Measurements from ENCODE around the gene ZEB2. TPM values are rescaled to one million over a fixed set of nuclear protein-coding genes. Genes with fewer than 3 reads are reported as not detected.

Gene ZEB2
- total RNA-seq, 3 donors from 2014 or later: 53.7 to 225 (median 83.2) TPM

GRCh38 chr2:144521686-144522085, 1.8 kb upstream of the ZEB2 start:
- DNase-seq (ENCODE audit: low spot score in 2 of 2): no peak
- no peaks in the 10 kb centered on the region for H3K9me3 ChIP-seq
- H3K27me3 ChIP-seq: peaks cover 0 to 64% of the 10 kb centered on the region in 2 donors
- H3K36me3 ChIP-seq: no peaks in the 10 kb centered on the region
- H3K4me3 ChIP-seq: peak overlapping the region; percentile 58 to 85 (median 79)
- H3K4me1 ChIP-seq: no peaks in the 10 kb centered on the region
- TF ChIP-seq POLR2A (IDR thresholded peaks at IDR 0.05) (no peak), POLR2AphosphoS5 (IDR thresholded peaks at IDR 0.05) (no peak), CTCF (IDR thresholded peaks at IDR 0.05) (no peak)
- intact Hi-C loops (cut with DNase I; ENCODE audit: low total_unique reads): no loop called here
- H3K27ac ChIP-seq: peak overlapping the region; percentile 78 to 98

GRCh38 chr2:144520756-144521487, 1.0 kb upstream of the ZEB2 start:
- no peaks in the 10 kb centered on the region for H3K4me1 ChIP-seq
- H3K27ac ChIP-seq: peak overlapping the region; percentile 78 to 98
- H3K4me3 ChIP-seq: peak overlapping the region; percentile 58 to 85 (median 79)
- no peak for DNase-seq (ENCODE audit: low spot score in 2 of 2)
- no peaks in the 10 kb centered on the region for H3K9me3 ChIP-seq
- TF ChIP-seq CTCF (IDR thresholded peaks at IDR 0.05) (no peak), POLR2A (IDR thresholded peaks at IDR 0.05) (no peak), POLR2AphosphoS5 (IDR thresholded peaks at IDR 0.05) (no peak)
- no peaks in the 10 kb centered on the region for H3K36me3 ChIP-seq
- intact Hi-C loops (cut with DNase I; ENCODE audit: low total_unique reads): no loop called here
- peaks cover 0 to 69% of the 10 kb centered on the region in 2 donors for H3K27me3 ChIP-seq

GRCh38 chr2:144519597-144519933, 354 bp downstream of the ZEB2 start:
- peak overlapping the region; percentile 58 to 85 (median 79) for H3K4me3 ChIP-seq
- H3K4me1 ChIP-seq: no peaks in the 10 kb centered on the region
- intact Hi-C loops (cut with DNase I; ENCODE audit: low total_unique reads): no loop called here
- peaks cover 0 to 79% of the 10 kb centered on the region in 2 donors for H3K27me3 ChIP-seq
- no peaks in the 10 kb centered on the region for H3K9me3 ChIP-seq
- H3K27ac ChIP-seq: peak overlapping the region; percentile 90 to 98
- TF ChIP-seq POLR2AphosphoS5 (IDR thresholded peaks at IDR 0.05) (no peak), CTCF (IDR thresholded peaks at IDR 0.05) (no peak), POLR2A (IDR thresholded peaks at IDR 0.05) (no peak)
- no peaks in the 10 kb centered on the region for H3K36me3 ChIP-seq
- no peak for DNase-seq (ENCODE audit: low spot score in 2 of 2)

GRCh38 chr2:144518748-144519596, 947 bp downstream of the ZEB2 start:
- Histone ChIP-seq H3K27ac (peak overlapping the region; percentile 90 to 98), H3K36me3 (no peaks in the 10 kb centered on the region), H3K4me3 (peak overlapping the region; percentile 58 to 85 (median 79)), H3K9me3 (no peaks in the 10 kb centered on the region), H3K4me1 (no peaks in the 10 kb centered on the region), H3K27me3 (peaks cover 0 to 79% of the 10 kb centered on the region in 2 donors)
- no peak for DNase-seq (ENCODE audit: low spot score in 2 of 2)
- no peak for TF ChIP-seq POLR2A (IDR thresholded peaks at IDR 0.05)
- TF ChIP-seq POLR2AphosphoS5 (IDR thresholded peaks at IDR 0.05): no peak
- no peak for TF ChIP-seq CTCF (IDR thresholded peaks at IDR 0.05)
- intact Hi-C loops (cut with DNase I; ENCODE audit: low total_unique reads): no loop called here

Data from breast epithelium (tissue), 4 donors.